GM12878 (cell line): ENCODE results near the gene LAMA4. TPM values are rescaled to one million over a fixed set of nuclear protein-coding genes. Genes with fewer than 3 reads are reported as not detected.

Experiments used
- ATAC-seq: fragments of 200-7000 bp; cut with Tn5 transposase; 3 replicates; pipeline ENCODE4 v1.9.1; 2020; ENCODE audit warnings: mild to moderate bottlenecking, moderate library complexity
- BruUV-seq: library from RNA; stranded (reverse); fragments of 400-500 nt; replicated peaks from 2 replicates; lab custom pipeline; 2021; lab: Mats Ljungman, UMichigan
- CTCF ChIA-PET: fragments of 300-600 bp; sonication (Branson Sonifier 250); formaldehyde crosslinking; extraction: SDS; loops from one replicate; lab custom pipeline; 2021; ENCODE audit warnings: inconsistent platforms; lab: Yijun Ruan, JAX
- POLR2A ChIA-PET: fragments of 350-600 bp; formaldehyde crosslinking; extraction: SDS; loops from one replicate; lab custom pipeline; 2021; ENCODE audit warnings: inconsistent platforms; lab: Charles Lee
- RAD21 ChIA-PET: fragments of 300-600 bp; sonication (Branson Sonifier 250); formaldehyde crosslinking; loops from one replicate; lab custom pipeline; 2023; ENCODE audit warnings: antibody characterized with exemption; ENCODE audit not compliant: unreplicated experiment; lab: Charles Lee
- SMC1A ChIA-PET: fragments of 300-600 bp; sonication (Branson Sonifier 250); formaldehyde crosslinking; loops from one replicate; lab custom pipeline; 2023; ENCODE audit not compliant: unreplicated experiment, uncharacterized antibody; lab: Charles Lee
- DNase-seq: peaks from one replicate; pipeline ENCODE4 v3.0.0-alpha.2; 2011; ENCODE audit warnings: low read depth, low spot score
- FAIRE-seq: peaks from 3 replicates; lab custom pipeline; 2011; peaks lifted over from hg19 to GRCh38; lab: Jason Lieb, UNC
- H2AFZ ChIP-seq: 2 replicates; pipeline ENCODE4 v1.6.0; 2011; ENCODE audit warnings: low read depth, low read length, control low read depth; ENCODE audit not compliant: control insufficient read depth
- H3K27ac ChIP-seq: 2 replicates; pipeline ENCODE4 v1.5.1; 2011; ENCODE audit warnings: control low read depth; ENCODE audit not compliant: control insufficient read depth, insufficient read depth
- H3K27me3 ChIP-seq, 2 experiments: replicated peaks in 1 of 2; 2 replicates each; pipeline versions ENCODE4 v1.6.0 to v1.6.1; 2011; ENCODE audit warnings: low read length in 1 of 2; ENCODE audit not compliant: control insufficient read depth in 2 of 2, insufficient read depth in 2 of 2
- H3K36me3 ChIP-seq, 2 experiments: 2 replicates each; pipeline ENCODE4 v1.5.1; 2011; ENCODE audit warnings: low read length in 1 of 2; ENCODE audit not compliant: control insufficient read depth in 2 of 2, insufficient read depth in 2 of 2
- H3K4me1 ChIP-seq: 2 replicates; pipeline ENCODE4 v1.6.1; 2011; ENCODE audit warnings: mild to moderate bottlenecking, low read length, moderate library complexity, mixed read lengths; ENCODE audit not compliant: control insufficient read depth, insufficient read depth
- H3K4me2 ChIP-seq: 2 replicates; pipeline ENCODE4 v1.6.0; 2011; ENCODE audit warnings: control low read depth; ENCODE audit not compliant: control insufficient read depth, insufficient read depth
- H3K4me3 ChIP-seq: fragments of 200-600 bp; sonication (generic); 2 replicates; pipeline ENCODE4 v1.5.1; 2016
- H3K79me2 ChIP-seq: 2 replicates; pipeline ENCODE4 v1.6.0; 2011; ENCODE audit warnings: low read length; ENCODE audit not compliant: control insufficient read depth, insufficient read depth
- H3K9ac ChIP-seq: 2 replicates; pipeline ENCODE4 v1.8.0; 2011; ENCODE audit warnings: low read length, control low read depth, mixed read lengths; ENCODE audit not compliant: control insufficient read depth, insufficient read depth
- H3K9me3 ChIP-seq: replicated peaks from 3 replicates; pipeline ENCODE4 v1.5.1; 2011; ENCODE audit warnings: mild to moderate bottlenecking, low read length; ENCODE audit not compliant: control insufficient read depth, insufficient read depth
- H4K20me1 ChIP-seq: 2 replicates; pipeline ENCODE4 v1.6.0; 2011; ENCODE audit not compliant: control insufficient read depth, insufficient read depth
- CBX5 ChIP-seq: sonication (generic); IDR thresholded peaks from 2 replicates; pipeline ENCODE4 v1.6.1; 2016; ENCODE audit warnings: low read depth, moderate library complexity, mild to moderate bottlenecking, inconsistent platforms
- CUX1 ChIP-seq: IDR thresholded peaks from 2 replicates; pipeline ENCODE4 v1.6.1; 2012; ENCODE audit warnings: improper control_type of control experiment, low read depth, low read length; ENCODE audit not compliant: insufficient replicate concordance
- FOXM1 ChIP-seq: IDR thresholded peaks from 2 replicates; pipeline ENCODE4 v1.6.1; 2012; ENCODE audit warnings: low read depth, mild to moderate bottlenecking, inconsistent platforms, low read length, moderate library complexity
- HDAC6 ChIP-seq: fragments of 200-600 bp; sonication (generic); IDR thresholded peaks from one replicate; pipeline ENCODE4 v1.8.0; 2017; ENCODE audit warnings: antibody characterized with exemption; ENCODE audit not compliant: unreplicated experiment
- MEF2B ChIP-seq: fragments of 450-650 bp; IDR thresholded peaks from 2 replicates; pipeline ENCODE4 v1.6.1; 2018; ENCODE audit warnings: mild to moderate bottlenecking, moderate library complexity; ENCODE audit not compliant: partially characterized antibody, poor library complexity, severe bottlenecking
- NFXL1 ChIP-seq: fragments of 450-650 bp; IDR thresholded peaks from 2 replicates; pipeline ENCODE4 v1.6.1; 2017; ENCODE audit warnings: antibody characterized with exemption, mild to moderate bottlenecking, borderline replicate concordance
- SMAD1 ChIP-seq: fragments of 450-650 bp; IDR thresholded peaks from 2 replicates; pipeline ENCODE4 v1.6.1; 2018; ENCODE audit warnings: mild to moderate bottlenecking, low read depth; ENCODE audit not compliant: partially characterized antibody
- WRNIP1 ChIP-seq: IDR thresholded peaks from 2 replicates; pipeline ENCODE4 v1.6.1; 2011; ENCODE audit warnings: low read depth, low read length, improper control_type of control experiment, borderline replicate concordance
- ZBTB40 ChIP-seq: fragments of 450-650 bp; IDR thresholded peaks from 2 replicates; pipeline ENCODE4 v1.6.1; 2016; ENCODE audit warnings: mild to moderate bottlenecking, moderate library complexity, borderline replicate concordance
- ZNF24 ChIP-seq: fragments of 450-650 bp; IDR thresholded peaks from 2 replicates; pipeline ENCODE4 v1.6.1; 2017; ENCODE audit warnings: antibody characterized with exemption, mild to moderate bottlenecking
- ZNF274 ChIP-seq: IDR thresholded peaks from one replicate; pipeline ENCODE4 v1.8.0; 2011; ENCODE audit not compliant: insufficient read length, insufficient read depth
- WGBS: methylation state at CpG from one replicate; pipeline ENCODE4 v1.1.6; 2016; ENCODE audit warnings: low lambda C conversion rate; ENCODE audit not compliant: insufficient replicate concordance, insufficient coverage; ENCODE audit errors: missing lambda C conversion rate; 5-methylcytosine and 5-hydroxymethylcytosine counted together
- in situ Hi-C: fragments of 300-500 bp; cut with MboI; formaldehyde crosslinking; loops from 9 replicates; pipeline ENCODE4 v1.14.3; 2018; ENCODE audit warnings: mixed read lengths
- intact Hi-C: fragments of 100-400 bp; cut with micrococcal nuclease; formaldehyde crosslinking; loops from one replicate; pipeline ENCODE4 v1.14.2; 2022; ENCODE audit not compliant: unreplicated experiment
- polyA plus RNA-seq, 11 experiments: library from polyadenylated mRNA; depleted of rRNA in 4 of 11; unstranded in 6 of 11; stranded (reverse) in 5 of 11; fragments of >200 nt; fragmentation: Nextera tagmentation in 4 of 11; fragmentation: Illumina TruSeq in 1 of 11; extraction: Ambion mirVana in 4 of 11; extraction: Trizol in 1 of 11; gene quantifications; 1 replicate in 1 of 11; 2 replicates in 10 of 11; pipeline versions ENCODE4 v1.2.1 to v1.2.3, GENCODE V29; 2011 to 2016; ENCODE audit warnings: inconsistent platforms in 2 of 11, missing spikeins in 2 of 11, low read depth in 1 of 11
- total RNA-seq, 4 experiments: library from RNA; depleted of rRNA in 3 of 4; stranded (reverse); fragments of >200 nt in 3 of 4; fragmentation: Illumina TruSeq in 1 of 4; extraction: Trizol in 1 of 4; gene quantifications; 2 replicates each; pipeline versions ENCODE4 v1.2.1 to v1.2.3, GENCODE V29; 2013 to 2021

Gene LAMA4
- total and polyA plus RNA-seq, 10 of the 15 experiments (the other 5 are each of a cell fraction or from before 2014, with no cell fraction given): 0.11 to 0.21 (median 0.14) TPM; not detected in 7

GRCh38 chr6:112066606-112067005, 187.8 kb downstream of the LAMA4 start (continued):
- no peak for TF ChIP-seq ZBTB40

- SMC1A ChIA-PET: interaction anchor here (0.9 kb wide), 1 partner anchor 9 kb away, joined by 3 read pairs; no protein-coding TSS in a partner anchor
- BruUV-seq: no TSS peak
- H3K9me3 ChIP-seq: no peaks in the 10 kb centered on the region
- intact Hi-C loops: no loop called here
- POLR2A ChIA-PET: no interaction called here
- CTCF ChIA-PET: interaction anchor here (0.6 to 2.4 kb wide), 6 partner anchors 19 to 97 kb away, joined by 3 to 7 read pairs (median 3); no protein-coding TSS in a partner anchor
- no peak for FAIRE-seq
- no peak for DNase-seq
- TF ChIP-seq FOXM1 (no peak), SMAD1 (no peak), HDAC6 (no peak), MEF2B (no peak), NFXL1 (no peak), CBX5 (no peak), WRNIP1 (no peak), ZNF24 (no peak), CUX1 (no peak), ZNF274 (no peak)
- RAD21 ChIA-PET: no interaction called here
- no peak overlapping the region for H3K4me2 ChIP-seq
- H2AFZ ChIP-seq: no peak overlapping the region
- no peak overlapping the region for H3K27ac ChIP-seq
- H3K4me1 ChIP-seq: no peaks in the 10 kb centered on the region
- H3K4me3 ChIP-seq: no peak overlapping the region
- in situ Hi-C loops: no loop called here
- no peaks in the 10 kb centered on the region for H3K27me3 ChIP-seq
- no peaks in the 10 kb centered on the region; a peak in 1 of 4 replicates for H3K36me3 ChIP-seq
- WGBS: 41% methylated on average over 6 of the region's 6 CpGs
- ATAC-seq: no peak
- no peaks in the 10 kb centered on the region for H4K20me1 ChIP-seq
- H3K79me2 ChIP-seq: no peaks in the 10 kb centered on the region
- no peak overlapping the region for H3K9ac ChIP-seq
Observed at GRCh38 chr6:112065426-112065986, 188.9 kb downstream of the LAMA4 start.
